NCI-H1930 (cell line): ENCODE data around the gene KRT73.

Source experiments
- DNase-seq, 2 experiments: peaks; one replicate each; lab custom pipeline; 2025; lab: John Stamatoyannopoulos, UW

KRT73 gene

GRCh38 chr12:52618866-52619265 is 507 bp upstream of the KRT73 start:
- no peak for DNase-seq

GRCh38 chr12:52617403-52617785 is 965 bp downstream of the KRT73 start:
- no peak for DNase-seq

- no peak for DNase-seq
Measured at GRCh38 chr12:52616680-52617402, 1.5 kb downstream of the KRT73 start.

GRCh38 chr12:52615912-52616311 is 2.4 kb downstream of the KRT73 start:
- DNase-seq, result no peak

GRCh38 chr12:52615208-52615868 is 3.0 kb downstream of the KRT73 start:
- DNase-seq, result no peak

GRCh38 chr12:52614381-52615207 is 3.8 kb downstream of the KRT73 start:
- DNase-seq, result no peak

GRCh38 chr12:52613384-52614030 is 4.9 kb downstream of the KRT73 start:
- no peak for DNase-seq

GRCh38 chr12:52612431-52613383 is 5.7 kb downstream of the KRT73 start:
- DNase-seq, result no peak

GRCh38 chr12:52611080-52611468 is 7.3 kb downstream of the KRT73 start:
- DNase-seq, result no peak

- no peak for DNase-seq
Measured at GRCh38 chr12:52608826-52609630, 9.3 kb downstream of the KRT73 start.

GRCh38 chr12:52608161-52608560 is 10.2 kb downstream of the KRT73 start:
- DNase-seq, result no peak

- DNase-seq, result no peak
Measured at GRCh38 chr12:52607314-52607713, 11.0 kb downstream of the KRT73 start.

- DNase-seq, result no peak
Measured at GRCh38 chr12:52606581-52607218, 11.7 kb downstream of the KRT73 start.

- DNase-seq, result no peak
Measured at GRCh38 chr12:52606096-52606495, 12.3 kb downstream of the KRT73 start.

GRCh38 chr12:52605542-52605941 is 12.8 kb downstream of the KRT73 start:
- DNase-seq, result no peak

- no peak for DNase-seq
Measured at GRCh38 chr12:52604859-52605258, 13.5 kb downstream of the KRT73 start.

GRCh38 chr12:52603314-52603713 is 15.0 kb downstream of the KRT73 start:
- DNase-seq, result no peak

GRCh38 chr12:52602552-52602951 is 15.8 kb downstream of the KRT73 start:
- no peak for DNase-seq

GRCh38 chr12:52601671-52602070 is 16.7 kb downstream of the KRT73 start:
- DNase-seq, result no peak

GRCh38 chr12:52600941-52601481 is 17.3 kb downstream of the KRT73 start, which contains the start of gene KRT72:
Gene KRT72 (minus strand): TSS chr12:52601463. CDS start chr12:52601452, 11 bp downstream.
- DNase-seq, result no peak
